ENCODE measurements around the gene NCKAP5.

NCKAP5 gene

GRCh38 chr2:133569286-133569830 is 1.1 kb upstream of the NCKAP5 start:
- Mint-ChIP-seq H3K4me3 (no peak overlapping the region), H3K4me1 (ENCODE audit: low read depth in 2 of 2) (no peaks in the 10 kb centered on the region), H3K27me3 (peaks cover 0 to 15% of the 10 kb centered on the region in 2 donors), H3K27ac (no peak overlapping the region), H3K36me3 (ENCODE audit: insufficient read depth) (no peaks in the 10 kb centered on the region), H3K9me3 (peaks cover 0 to 8% of the 10 kb centered on the region in 2 donors)
- ATAC-seq (replicated peaks) (no peak), DNase-seq (no peak)

DNA sequence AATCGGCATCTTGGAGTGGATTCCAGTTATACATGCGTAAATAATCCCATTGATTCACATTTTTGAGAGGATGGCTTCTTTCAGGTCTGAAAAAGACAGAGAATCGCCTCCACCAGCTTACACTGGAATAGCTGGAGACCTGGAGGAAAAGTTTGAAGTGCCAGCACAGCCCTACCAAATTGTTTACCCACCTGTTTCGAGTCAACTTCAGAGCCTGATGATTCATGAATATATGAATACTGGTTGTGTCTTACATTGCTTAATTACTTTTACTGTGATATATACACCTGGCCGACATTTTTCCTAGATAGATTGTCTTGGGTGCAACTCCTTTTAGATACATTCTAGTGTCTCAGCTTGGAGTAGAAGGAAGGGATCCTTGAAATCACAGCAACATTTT is 335 bp upstream of the NCKAP5 start:
- Mint-ChIP-seq H3K27ac (no peak overlapping the region), H3K4me3 (no peak overlapping the region)

DNA sequence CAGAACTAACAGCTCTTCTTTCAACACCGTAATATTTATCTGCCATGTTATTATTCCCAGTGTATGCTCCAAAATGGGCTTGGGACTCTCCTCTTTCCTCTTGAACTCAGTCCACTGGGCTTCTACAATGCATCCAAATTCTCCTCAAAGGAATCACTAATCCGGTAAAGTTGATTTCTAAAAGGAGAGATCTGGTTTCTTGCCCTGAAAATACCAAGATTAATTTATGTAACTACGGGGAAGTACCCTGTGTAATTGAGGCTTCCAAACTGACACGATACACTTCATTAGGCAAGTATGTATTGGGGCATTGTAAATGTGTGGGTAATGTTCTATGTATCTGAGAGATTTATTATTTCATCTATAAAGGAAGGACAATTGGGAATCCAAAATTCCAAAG is 5.7 kb downstream of the NCKAP5 start:
- no peak for DNase-seq
- Mint-ChIP-seq H3K27ac (no peak overlapping the region), H3K9me3 (peaks cover 0 to 2% of the 10 kb centered on the region in 2 donors), H3K4me3 (no peak overlapping the region), H3K36me3 (ENCODE audit: insufficient read depth) (no peaks in the 10 kb centered on the region), H3K27me3 (no peaks in the 10 kb centered on the region), H3K4me1 (ENCODE audit: low read depth in 2 of 2) (no peaks in the 10 kb centered on the region)
- no peak for ATAC-seq (replicated peaks)

More for the DNA sequence above, 335 bp upstream of the NCKAP5 start:
- Mint-ChIP-seq H3K36me3 (ENCODE audit: insufficient read depth) (no peaks in the 10 kb centered on the region), H3K4me1 (ENCODE audit: low read depth in 2 of 2) (no peaks in the 10 kb centered on the region), H3K9me3 (peaks cover 0 to 5% of the 10 kb centered on the region in 2 donors), H3K27me3 (peaks cover 0 to 15% of the 10 kb centered on the region in 2 donors)
- ATAC-seq (replicated peaks), result no peak
- no peak for DNase-seq

DNA sequence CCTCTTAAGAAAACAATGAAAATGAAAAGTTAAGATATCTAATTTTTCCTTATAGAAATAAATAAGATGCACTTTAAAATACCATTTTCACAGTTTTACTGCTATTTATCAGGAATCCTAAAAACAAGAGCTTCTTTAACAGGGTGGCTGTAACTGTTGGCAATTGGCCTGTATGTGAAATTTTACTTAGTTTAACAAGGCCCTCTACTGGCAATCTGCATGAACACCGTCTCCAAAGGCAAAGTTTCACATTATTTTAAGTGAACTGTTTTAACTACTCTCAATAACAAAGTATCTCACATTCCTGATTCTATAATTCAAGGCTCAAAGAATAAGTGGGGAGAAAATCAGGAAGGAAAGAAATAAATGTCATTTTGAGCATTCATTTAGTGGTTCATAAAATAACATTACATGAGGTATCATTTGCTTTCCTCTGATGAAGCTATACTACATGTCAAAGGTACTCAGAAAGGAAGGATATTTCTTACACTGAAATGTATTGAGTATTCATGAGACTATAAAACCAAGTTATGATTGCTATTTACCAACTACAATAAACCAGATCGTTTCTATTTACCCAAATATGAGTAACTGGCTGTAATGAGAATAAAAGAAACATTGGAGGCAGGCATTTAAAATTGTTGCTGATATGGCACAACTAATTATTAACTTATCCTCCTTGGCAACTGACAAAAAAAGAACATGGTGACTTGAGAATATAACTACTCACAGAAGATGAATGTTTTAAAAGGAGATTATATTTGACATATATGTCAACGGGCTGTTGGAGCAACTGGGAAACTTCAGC is 7.0 kb downstream of the NCKAP5 start:
- no peak for DNase-seq
- Mint-ChIP-seq H3K9me3 (peaks cover 0 to 2% of the 10 kb centered on the region in 2 donors), H3K4me3 (no peak overlapping the region), H3K27me3 (no peaks in the 10 kb centered on the region), H3K27ac (no peak overlapping the region), H3K36me3 (ENCODE audit: insufficient read depth) (no peaks in the 10 kb centered on the region), H3K4me1 (ENCODE audit: low read depth in 2 of 2) (no peaks in the 10 kb centered on the region)
- no peak for ATAC-seq (replicated peaks)

DNA sequence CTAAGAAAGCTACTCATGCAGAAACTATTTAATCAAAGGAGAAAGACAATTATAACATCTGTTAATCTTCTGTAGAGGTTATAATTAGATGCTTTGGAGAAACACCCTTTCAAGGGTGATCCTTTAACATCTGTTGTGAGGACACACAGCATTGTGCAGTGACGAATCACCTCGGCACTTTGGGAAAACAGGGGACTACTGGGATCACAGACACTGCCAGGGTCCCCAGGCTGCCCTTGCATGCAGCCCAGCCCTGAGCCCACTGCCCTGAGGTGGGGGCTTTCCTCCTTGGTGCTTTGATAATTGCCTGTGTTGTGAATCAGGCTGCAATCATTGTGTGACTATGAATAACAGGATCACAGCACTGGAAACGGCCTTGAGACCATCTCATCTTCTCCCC is 10.6 kb downstream of the NCKAP5 start:
- no peak for ATAC-seq (replicated peaks)
- no peak overlapping the region for H3K4me3 Mint-ChIP-seq
- no peak overlapping the region for H3K27ac Mint-ChIP-seq
- peaks cover 0 to 2% of the 10 kb centered on the region in 2 donors for H3K9me3 Mint-ChIP-seq
- no peaks in the 10 kb centered on the region for H3K4me1 Mint-ChIP-seq (ENCODE audit: low read depth in 2 of 2)
- DNase-seq, result no peak
- no peaks in the 10 kb centered on the region for H3K36me3 Mint-ChIP-seq (ENCODE audit: insufficient read depth)
- H3K27me3 Mint-ChIP-seq, result no peaks in the 10 kb centered on the region

GRCh38 chr2:133553838-133554408 is 14.3 kb downstream of the NCKAP5 start:
- DNase-seq (no peak), ATAC-seq (replicated peaks) (no peak)
- peaks cover 0 to 2% of the 10 kb centered on the region in 2 donors for H3K9me3 Mint-ChIP-seq
- no peak overlapping the region for H3K27ac Mint-ChIP-seq
- H3K36me3 Mint-ChIP-seq (ENCODE audit: insufficient read depth), result no peaks in the 10 kb centered on the region
- no peak overlapping the region for H3K4me3 Mint-ChIP-seq
- no peaks in the 10 kb centered on the region for H3K4me1 Mint-ChIP-seq (ENCODE audit: low read depth in 2 of 2)
- no peaks in the 10 kb centered on the region for H3K27me3 Mint-ChIP-seq

GRCh38 chr2:133553251-133553650 is 15.0 kb downstream of the NCKAP5 start:
- ATAC-seq (replicated peaks), result no peak
- H3K4me1 Mint-ChIP-seq (ENCODE audit: low read depth in 2 of 2), result no peaks in the 10 kb centered on the region
- H3K27ac Mint-ChIP-seq, result no peak overlapping the region
- H3K36me3 Mint-ChIP-seq (ENCODE audit: insufficient read depth), result no peaks in the 10 kb centered on the region
- H3K9me3 Mint-ChIP-seq, result peaks cover 0 to 4% of the 10 kb centered on the region in 2 donors
- H3K27me3 Mint-ChIP-seq, result no peaks in the 10 kb centered on the region
- no peak for DNase-seq
- H3K4me3 Mint-ChIP-seq, result no peak overlapping the region

- Mint-ChIP-seq H3K36me3 (ENCODE audit: insufficient read depth) (no peaks in the 10 kb centered on the region), H3K4me1 (ENCODE audit: low read depth in 2 of 2) (no peaks in the 10 kb centered on the region), H3K4me3 (no peak overlapping the region), H3K27ac (no peak overlapping the region), H3K9me3 (peaks cover 0 to 2% of the 10 kb centered on the region in 2 donors), H3K27me3 (no peaks in the 10 kb centered on the region)
- DNase-seq (no peak), ATAC-seq (replicated peaks) (no peak)
Measured at GRCh38 chr2:133552821-133553220, 15.4 kb downstream of the NCKAP5 start.

- ATAC-seq (replicated peaks), result no peak
- Mint-ChIP-seq H3K36me3 (ENCODE audit: insufficient read depth) (peaks cover 5% of the 10 kb centered on the region), H3K4me3 (no peak overlapping the region), H3K4me1 (ENCODE audit: low read depth in 2 of 2) (no peaks in the 10 kb centered on the region), H3K27ac (no peak overlapping the region), H3K27me3 (no peaks in the 10 kb centered on the region), H3K9me3 (peaks cover 6 to 15% of the 10 kb centered on the region in 2 donors)
- no peak for DNase-seq
Measured at GRCh38 chr2:133541797-133542196, 26.5 kb downstream of the NCKAP5 start.

DNA sequence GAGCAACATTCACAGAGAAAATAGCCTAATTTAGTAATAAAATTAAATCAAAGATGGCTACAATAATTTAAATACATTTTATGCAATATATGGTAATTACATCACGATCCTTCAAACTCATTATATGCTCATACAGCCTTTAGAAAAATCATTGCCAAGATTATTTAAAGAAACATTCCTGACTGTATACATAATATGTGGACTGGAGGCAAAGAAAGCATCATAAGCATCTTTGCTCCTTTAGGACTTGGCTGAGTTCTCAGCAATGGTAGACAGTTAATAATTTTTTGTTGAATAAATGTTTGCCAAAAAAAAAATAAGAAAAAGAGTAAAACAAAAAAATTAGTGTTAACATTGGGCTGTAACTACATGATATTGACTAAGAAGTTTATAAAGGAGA is 26.9 kb downstream of the NCKAP5 start:
- no peaks in the 10 kb centered on the region for H3K4me1 Mint-ChIP-seq (ENCODE audit: low read depth in 2 of 2)
- peaks cover 2% of the 10 kb centered on the region for H3K36me3 Mint-ChIP-seq (ENCODE audit: insufficient read depth)
- H3K27ac Mint-ChIP-seq, result no peak overlapping the region
- H3K27me3 Mint-ChIP-seq, result no peaks in the 10 kb centered on the region
- ATAC-seq (replicated peaks) (no peak), DNase-seq (no peak)
- peaks cover 6 to 11% of the 10 kb centered on the region in 2 donors for H3K9me3 Mint-ChIP-seq
- H3K4me3 Mint-ChIP-seq, result no peak overlapping the region

DNA sequence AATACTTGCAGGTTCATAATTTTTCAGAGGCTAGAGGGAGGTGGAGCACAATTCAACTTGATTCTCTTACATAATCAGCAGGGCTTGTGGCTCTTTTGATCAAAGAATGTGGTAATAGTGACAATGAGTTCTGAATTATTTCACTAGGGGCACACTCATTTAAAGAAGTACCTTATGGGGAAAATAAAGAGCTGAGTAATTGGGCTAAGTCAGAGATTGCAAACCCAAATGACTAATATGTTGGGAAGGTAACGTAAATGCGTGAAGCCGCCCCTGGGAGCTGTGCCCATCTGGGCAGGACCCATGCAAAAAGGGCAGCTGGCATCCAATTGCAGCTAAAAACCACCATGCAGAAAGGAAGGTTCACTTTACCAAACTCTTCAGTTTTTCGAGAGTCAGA is 35.3 kb downstream of the NCKAP5 start:
- H3K9me3 Mint-ChIP-seq, result peaks cover 0 to 5% of the 10 kb centered on the region in 2 donors
- DNase-seq (no peak), ATAC-seq (replicated peaks) (no peak)
- no peaks in the 10 kb centered on the region for H3K36me3 Mint-ChIP-seq (ENCODE audit: insufficient read depth)
- no peak overlapping the region for H3K27ac Mint-ChIP-seq
- H3K4me3 Mint-ChIP-seq, result no peak overlapping the region
- no peaks in the 10 kb centered on the region for H3K27me3 Mint-ChIP-seq
- H3K4me1 Mint-ChIP-seq (ENCODE audit: low read depth in 2 of 2), result no peaks in the 10 kb centered on the region

DNA sequence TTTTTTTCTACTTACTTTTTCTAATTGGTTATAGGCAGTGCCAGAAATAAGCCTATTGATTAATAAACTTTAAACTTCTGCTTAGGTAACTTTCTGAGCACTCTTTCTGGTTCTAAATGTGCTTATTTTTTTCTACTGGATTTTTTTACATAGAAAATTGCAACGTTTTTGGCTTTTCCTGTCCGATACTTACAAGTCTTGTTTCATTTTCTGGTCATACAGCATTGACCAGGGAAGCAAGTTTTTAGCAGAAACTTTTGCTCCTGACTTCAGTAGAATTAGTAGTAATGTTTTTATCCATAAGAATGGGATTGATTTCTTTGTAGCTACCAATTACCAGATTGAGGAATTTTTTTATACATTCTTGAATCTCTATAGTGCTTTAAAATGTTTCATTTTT is 36.9 kb downstream of the NCKAP5 start:
- no peaks in the 10 kb centered on the region for H3K9me3 Mint-ChIP-seq
- no peak overlapping the region for H3K27ac Mint-ChIP-seq
- no peaks in the 10 kb centered on the region for H3K4me1 Mint-ChIP-seq (ENCODE audit: low read depth in 2 of 2)
- DNase-seq, result no peak
- no peak overlapping the region for H3K4me3 Mint-ChIP-seq
- no peaks in the 10 kb centered on the region for H3K36me3 Mint-ChIP-seq (ENCODE audit: insufficient read depth)
- ATAC-seq (replicated peaks), result no peak
- H3K27me3 Mint-ChIP-seq, result no peaks in the 10 kb centered on the region

DNA sequence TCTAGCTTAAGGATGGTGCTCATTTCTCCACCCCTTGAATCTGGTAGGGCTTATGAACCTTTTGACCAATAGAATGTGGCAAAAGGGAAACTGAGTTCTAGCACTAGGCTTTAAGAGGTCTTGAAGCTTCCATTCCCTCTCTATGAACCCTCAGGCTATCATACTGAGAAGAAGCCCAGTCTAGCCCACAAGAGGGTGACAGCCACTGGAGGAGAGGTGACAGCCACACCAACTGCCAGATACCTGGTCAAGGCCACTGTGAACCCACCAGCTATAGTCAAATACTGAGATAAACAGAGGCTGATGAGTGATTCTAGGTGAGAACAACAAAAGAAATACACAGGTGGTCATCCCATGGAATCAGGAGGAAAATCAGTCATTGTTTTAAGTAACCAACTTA is 37.6 kb downstream of the NCKAP5 start:
- DNase-seq (no peak), ATAC-seq (replicated peaks) (no peak)
- no peaks in the 10 kb centered on the region for H3K9me3 Mint-ChIP-seq
- no peaks in the 10 kb centered on the region for H3K4me1 Mint-ChIP-seq (ENCODE audit: low read depth in 2 of 2)
- no peak overlapping the region for H3K4me3 Mint-ChIP-seq
- H3K27ac Mint-ChIP-seq, result no peak overlapping the region
- H3K27me3 Mint-ChIP-seq, result no peaks in the 10 kb centered on the region
- H3K36me3 Mint-ChIP-seq (ENCODE audit: insufficient read depth), result no peaks in the 10 kb centered on the region
